Sigmoid colon (tissue), 7 donors: ENCODE results near the gene CACNG3. TPM values are rescaled to one million over a fixed set of nuclear protein-coding genes. Genes with fewer than 3 reads are reported as not detected.

Experiments
- DNase-seq: peaks from one replicate; pipeline ENCODE4 v3.0.0-alpha.2; 2019
- H3K27ac ChIP-seq, 4 donors: fragments of 200-600 bp; sonication (generic); one replicate each; pipeline ENCODE4 v1.5.1; 2016 to 2019; ENCODE audit warnings: mild to moderate bottlenecking in 1 of 4
- H3K27me3 ChIP-seq, 3 donors: fragments of 200-600 bp; sonication (generic); one replicate each; pipeline ENCODE4 v1.5.1; 2019; ENCODE audit warnings: mild to moderate bottlenecking in 1 of 3
- H3K36me3 ChIP-seq, 4 donors: fragments of 200-600 bp; sonication (generic); one replicate each; pipeline ENCODE4 v1.5.1; 2016 to 2019
- H3K4me1 ChIP-seq, 4 donors: fragments of 200-600 bp; sonication (generic); one replicate each; pipeline ENCODE4 v1.5.1; 2017 to 2019
- H3K4me3 ChIP-seq, 4 donors: fragments of 200-600 bp; sonication (generic); one replicate each; pipeline ENCODE4 v1.5.1; 2017 to 2019; ENCODE audit warnings: mild to moderate bottlenecking in 2 of 4, moderate library complexity in 1 of 4
- H3K9me3 ChIP-seq, 4 donors: fragments of 200-600 bp in 3 of 4; sonication (generic) in 3 of 4; one replicate each; pipeline versions ENCODE4 v1.5.1 to v1.6.1; 2013 to 2019
- CTCF ChIP-seq, 4 experiments: fragments of 450-650 bp in 3 of 4; fragments of 200-600 bp in 1 of 4; IDR thresholded peaks; one replicate each; pipeline ENCODE4 v1.5.1; 2016 to 2019; ENCODE audit warnings: antibody characterized with exemption in 4 of 4, mild to moderate bottlenecking in 3 of 4, moderate library complexity in 2 of 4
- EP300 ChIP-seq, 4 donors: sonication (generic); formaldehyde crosslinking; IDR thresholded peaks; one replicate each; pipeline ENCODE4 v1.6.1; 2017; ENCODE audit warnings: antibody characterized with exemption in 4 of 4
- POLR2A ChIP-seq, 2 donors: fragments of 450-650 bp; IDR thresholded peaks; one replicate each; pipeline ENCODE4 v1.6.1; 2016; ENCODE audit warnings: antibody characterized with exemption in 2 of 2, mild to moderate bottlenecking in 2 of 2, moderate library complexity in 2 of 2
- POLR2AphosphoS5 ChIP-seq, 4 donors: sonication (generic); formaldehyde crosslinking; IDR thresholded peaks; one replicate each; pipeline ENCODE4 v1.6.1; 2017; ENCODE audit warnings: antibody characterized with exemption in 4 of 4
- WGBS, 2 donors: extraction: QIAGEN DNeasy Blood & Tissue Kit; methylation state at CpG; one replicate each; pipeline ENCODE4 v1.1.7; 2013; 5-methylcytosine and 5-hydroxymethylcytosine counted together
- intact Hi-C: fragments of 100-400 bp; cut with DNase I; formaldehyde crosslinking; loops from one replicate; pipeline ENCODE4 v1.15.1; 2023
- polyA plus RNA-seq, 3 donors: library from polyadenylated mRNA; stranded (reverse); fragments of 200-250 nt; gene quantifications; one replicate each; pipeline ENCODE4 v1.2.3, GENCODE V29; 2013
- total RNA-seq, 4 donors: library from RNA; depleted of rRNA; stranded (reverse); fragments of >200 nt; gene quantifications; one replicate each; pipeline ENCODE4 v1.1.0, GENCODE V29; 2016
- donor health status: healthy with polysubstance abuse.
- donor health status: Bipolar disorder and iron deficiency.
- donor health status: healthy.

Gene CACNG3
- total and polyA plus RNA-seq, 7 donors: not detected

DNA sequence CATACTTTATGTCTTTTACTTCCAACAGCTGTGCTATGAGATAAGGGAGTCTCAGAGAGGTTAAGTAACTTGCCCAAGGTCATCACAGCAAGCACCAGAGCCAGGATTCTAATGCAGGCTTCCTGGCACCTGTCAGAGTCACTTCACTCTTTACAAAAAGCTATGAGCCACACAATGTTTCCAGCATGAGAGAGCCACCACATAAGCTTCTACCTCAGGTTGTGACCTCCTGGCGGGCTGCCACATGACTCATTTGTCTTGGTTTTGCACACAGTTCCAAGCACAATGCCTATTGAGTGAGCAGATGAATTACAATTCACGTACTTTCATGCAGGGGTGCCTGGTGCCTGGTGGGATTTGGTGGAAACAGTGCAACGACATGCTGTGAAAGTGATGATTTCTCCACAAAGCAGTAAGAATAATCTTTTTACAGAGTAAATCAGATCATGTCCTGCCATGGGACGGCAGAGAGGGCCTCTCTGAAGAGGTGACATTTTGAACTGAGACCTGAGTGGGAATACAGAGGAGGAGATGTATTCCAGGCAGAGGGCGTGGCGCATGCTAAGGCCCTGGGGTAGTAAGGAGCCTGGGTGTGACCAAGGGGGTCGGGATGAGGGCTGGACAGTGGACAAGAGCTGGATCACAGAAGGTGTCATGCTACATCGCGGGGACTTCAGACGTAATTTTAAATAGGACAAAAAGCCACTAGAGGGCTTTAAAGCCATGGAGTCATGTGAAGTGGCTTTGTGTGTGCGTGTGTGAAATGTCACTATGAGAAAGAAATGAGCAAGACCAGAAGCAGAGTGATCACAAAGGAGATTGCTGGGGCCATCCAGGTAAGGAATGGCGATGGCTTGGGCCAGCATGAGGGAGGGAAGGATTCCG is 53.4 kb downstream of the CACNG3 start:
- Histone ChIP-seq H3K27me3 (peaks cover 0 to 3% (median 0%) of the 10 kb centered on the region in 3 donors), H3K36me3 (no peaks in the 10 kb centered on the region), H3K27ac (no peak overlapping the region), H3K4me1 (no peaks in the 10 kb centered on the region), H3K4me3 (no peak overlapping the region), H3K9me3 (no peaks in the 10 kb centered on the region)
- intact Hi-C loops: no loop called here
- 71 to 80% methylated on average over 13 of the region's 13 CpGs for WGBS, 2 donors
- no peak for TF ChIP-seq EP300 (IDR thresholded peaks at IDR 0.05)
- no peak for TF ChIP-seq CTCF (IDR thresholded peaks at IDR 0.05)
- TF ChIP-seq POLR2A (IDR thresholded peaks at IDR 0.05): no peak
- TF ChIP-seq POLR2AphosphoS5 (IDR thresholded peaks at IDR 0.05): no peak
- DNase-seq: no peak

- intact Hi-C loops: no loop called here
- H3K27me3 ChIP-seq: peaks cover 0 to 3% (median 0%) of the 10 kb centered on the region in 3 donors
- no peak overlapping the region for H3K27ac ChIP-seq
- TF ChIP-seq EP300 (IDR thresholded peaks at IDR 0.05) (no peak), POLR2A (IDR thresholded peaks at IDR 0.05) (no peak), CTCF (IDR thresholded peaks at IDR 0.05) (no peak), POLR2AphosphoS5 (IDR thresholded peaks at IDR 0.05) (no peak)
- H3K36me3 ChIP-seq: no peaks in the 10 kb centered on the region
- DNase-seq: no peak
- H3K9me3 ChIP-seq: no peaks in the 10 kb centered on the region
- H3K4me1 ChIP-seq: no peaks in the 10 kb centered on the region
- H3K4me3 ChIP-seq: no peak overlapping the region
Observed at GRCh38 chr16:24315343-24315742, 59.2 kb downstream of the CACNG3 start.

DNA sequence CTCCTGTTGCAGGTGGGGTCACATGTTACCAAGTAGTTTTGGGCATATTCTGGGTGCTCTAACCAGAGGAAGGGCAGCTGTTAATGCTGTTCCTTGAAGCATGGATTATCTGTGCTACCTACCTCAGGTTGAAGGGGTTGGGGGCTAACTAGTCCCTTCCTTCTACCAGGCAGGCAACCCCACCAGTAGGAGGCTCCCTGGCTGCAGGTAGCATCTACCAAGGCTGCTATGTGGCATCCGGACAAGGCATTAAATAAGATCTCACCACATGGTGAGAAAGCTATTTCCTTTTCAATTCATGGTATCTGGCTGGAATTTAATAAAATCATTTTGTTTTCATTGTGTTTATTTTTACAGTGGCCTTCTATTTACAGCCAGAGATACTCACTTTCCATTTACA is 62.5 kb downstream of the CACNG3 start:
- TF ChIP-seq CTCF (IDR thresholded peaks at IDR 0.05) (no peak), POLR2A (IDR thresholded peaks at IDR 0.05) (no peak), POLR2AphosphoS5 (IDR thresholded peaks at IDR 0.05) (no peak), EP300 (IDR thresholded peaks at IDR 0.05) (no peak)
- H3K27ac ChIP-seq: no peak overlapping the region
- no peaks in the 10 kb centered on the region for H3K4me1 ChIP-seq
- intact Hi-C loops: no loop called here
- H3K4me3 ChIP-seq: no peak overlapping the region
- no peaks in the 10 kb centered on the region for H3K9me3 ChIP-seq
- DNase-seq: no peak
- peaks cover 0 to 6% (median 3%) of the 10 kb centered on the region in 3 donors for H3K27me3 ChIP-seq
- 38 to 42% methylated on average over 1 of the region's 1 CpG for WGBS, 2 donors
- H3K36me3 ChIP-seq: no peaks in the 10 kb centered on the region

DNA sequence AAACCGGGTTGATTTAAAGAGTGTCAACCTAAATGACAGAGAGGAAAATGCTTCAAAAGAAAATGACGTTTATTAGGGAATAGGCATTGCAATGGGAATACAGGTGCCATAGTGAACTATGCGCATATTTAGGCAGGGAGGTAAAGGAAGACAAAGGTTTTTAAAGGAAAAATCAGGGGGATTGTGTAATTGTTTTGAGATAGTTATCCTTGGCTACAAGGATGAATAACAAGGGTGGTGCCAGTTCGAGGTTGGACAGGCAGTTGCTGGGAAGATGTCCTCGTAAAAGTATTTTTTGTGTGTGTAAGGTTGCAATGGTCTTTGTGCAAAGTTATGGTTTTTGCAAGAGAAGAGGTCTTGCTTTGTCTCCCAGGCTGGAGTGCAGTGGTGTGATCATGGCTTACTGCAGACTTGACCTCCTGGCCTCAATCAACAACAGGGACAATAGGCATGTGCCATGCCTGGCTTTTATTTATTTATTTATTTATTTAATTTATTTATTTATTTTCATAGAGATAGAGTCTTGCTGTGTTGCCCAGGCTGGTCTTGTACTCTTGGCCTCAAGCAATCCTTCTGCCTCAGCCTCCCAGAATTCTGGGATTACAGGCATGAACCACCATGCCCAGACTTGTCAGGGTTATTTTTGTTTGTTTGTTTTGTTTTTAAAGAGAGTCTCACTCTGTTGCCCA is 63.1 kb downstream of the CACNG3 start:
- Histone ChIP-seq H3K27ac (no peak overlapping the region), H3K36me3 (no peaks in the 10 kb centered on the region), H3K27me3 (peaks cover 0 to 6% (median 3%) of the 10 kb centered on the region in 3 donors), H3K9me3 (no peaks in the 10 kb centered on the region), H3K4me3 (no peak overlapping the region), H3K4me1 (no peaks in the 10 kb centered on the region)
- no peak for DNase-seq
- no peak for TF ChIP-seq POLR2AphosphoS5 (IDR thresholded peaks at IDR 0.05)
- TF ChIP-seq EP300 (IDR thresholded peaks at IDR 0.05): no peak
- TF ChIP-seq POLR2A (IDR thresholded peaks at IDR 0.05): no peak
- WGBS, 2 donors: 50 to 69% methylated on average over 5 of the region's 5 CpGs
- intact Hi-C loops: no loop called here

DNA sequence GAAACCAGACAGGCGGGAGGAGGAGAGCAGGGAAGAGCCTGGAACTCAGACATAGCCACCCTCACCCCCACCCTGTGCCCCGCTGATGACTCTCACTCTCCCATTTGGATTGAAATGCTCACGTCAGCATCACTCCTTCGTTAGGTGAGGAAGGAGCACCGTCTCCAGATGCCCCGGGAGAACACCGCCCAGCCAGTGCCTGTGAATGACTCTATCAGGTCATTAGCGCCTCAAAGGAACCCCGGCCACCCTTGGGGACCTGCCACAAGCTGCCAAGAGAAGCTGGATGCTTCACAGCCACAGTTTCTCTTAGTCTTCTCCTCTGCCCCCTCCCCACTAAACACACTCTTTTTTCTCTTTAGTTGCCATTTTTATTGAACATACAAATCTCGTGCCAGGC is 66.0 kb downstream of the CACNG3 start:
- Histone ChIP-seq H3K9me3 (no peaks in the 10 kb centered on the region), H3K4me3 (no peak overlapping the region), H3K4me1 (no peaks in the 10 kb centered on the region), H3K27ac (no peak overlapping the region), H3K27me3 (peaks cover 0 to 6% (median 3%) of the 10 kb centered on the region in 3 donors), H3K36me3 (no peaks in the 10 kb centered on the region)
- intact Hi-C loops: no loop called here
- TF ChIP-seq POLR2A (IDR thresholded peaks at IDR 0.05) (no peak), EP300 (IDR thresholded peaks at IDR 0.05) (no peak), POLR2AphosphoS5 (IDR thresholded peaks at IDR 0.05) (no peak)
- no peak for DNase-seq
- WGBS, 2 donors: 43 to 46% methylated on average over 10 of the region's 10 CpGs
